ENCODE results near the gene ZFTA.

ZFTA gene

GRCh38 chr11:63756919-63757761 is 11.4 kb downstream of the ZFTA start:
- in situ Hi-C loops (cut with MboI; ENCODE audit: low sequenced_read_pairs), result no loop called here

GRCh38 chr11:63749624-63750023 is 19.0 kb downstream of the ZFTA start:
- in situ Hi-C loops (cut with MboI; ENCODE audit: low sequenced_read_pairs), result no loop called here

- in situ Hi-C loops (cut with MboI; ENCODE audit: low sequenced_read_pairs), result no loop called here
Measured at GRCh38 chr11:63747011-63747410, 21.6 kb downstream of the ZFTA start.

DNA sequence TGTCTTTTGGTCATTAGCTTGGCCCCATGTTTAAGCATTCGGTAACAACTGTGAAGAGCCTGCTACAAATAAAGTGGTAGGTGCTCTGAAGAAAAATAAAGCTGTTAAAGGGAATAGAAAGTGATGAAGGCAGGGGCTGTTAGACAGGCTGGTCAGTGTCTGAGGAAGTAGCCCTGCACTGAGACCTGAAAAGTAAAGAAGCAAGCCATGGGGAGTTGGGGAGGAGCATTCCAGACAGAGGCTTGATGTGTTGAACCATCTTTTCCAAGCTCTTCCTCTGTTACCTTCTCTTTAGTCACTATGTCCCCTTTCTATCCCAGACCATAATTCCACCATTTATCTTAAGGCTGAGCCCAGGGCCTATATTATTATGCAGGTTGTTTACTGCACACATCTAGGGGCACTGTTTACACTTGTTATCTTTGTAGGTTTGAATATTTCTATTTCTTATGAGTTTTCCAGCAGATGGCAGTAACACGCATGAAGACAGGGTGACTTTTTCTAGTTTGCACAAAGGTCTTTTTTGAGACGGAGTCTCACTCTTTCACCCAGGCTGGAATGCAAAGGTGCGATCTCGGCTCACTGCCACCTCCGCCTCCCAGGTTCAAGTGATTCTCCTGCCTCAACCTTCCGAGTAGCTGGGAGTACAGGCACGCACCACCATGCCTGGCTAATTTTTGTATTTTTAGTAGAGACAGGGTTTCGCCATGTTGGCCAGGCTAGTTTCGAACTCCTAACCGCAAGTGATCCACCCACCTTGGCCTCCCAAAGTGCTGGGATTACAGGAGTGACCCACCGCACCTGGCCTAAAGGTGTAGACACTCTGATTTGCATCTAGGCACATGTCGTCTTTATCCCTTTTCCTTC is 23.0 kb downstream of the ZFTA start:
- in situ Hi-C loops (cut with MboI; ENCODE audit: low sequenced_read_pairs), result no loop called here

DNA sequence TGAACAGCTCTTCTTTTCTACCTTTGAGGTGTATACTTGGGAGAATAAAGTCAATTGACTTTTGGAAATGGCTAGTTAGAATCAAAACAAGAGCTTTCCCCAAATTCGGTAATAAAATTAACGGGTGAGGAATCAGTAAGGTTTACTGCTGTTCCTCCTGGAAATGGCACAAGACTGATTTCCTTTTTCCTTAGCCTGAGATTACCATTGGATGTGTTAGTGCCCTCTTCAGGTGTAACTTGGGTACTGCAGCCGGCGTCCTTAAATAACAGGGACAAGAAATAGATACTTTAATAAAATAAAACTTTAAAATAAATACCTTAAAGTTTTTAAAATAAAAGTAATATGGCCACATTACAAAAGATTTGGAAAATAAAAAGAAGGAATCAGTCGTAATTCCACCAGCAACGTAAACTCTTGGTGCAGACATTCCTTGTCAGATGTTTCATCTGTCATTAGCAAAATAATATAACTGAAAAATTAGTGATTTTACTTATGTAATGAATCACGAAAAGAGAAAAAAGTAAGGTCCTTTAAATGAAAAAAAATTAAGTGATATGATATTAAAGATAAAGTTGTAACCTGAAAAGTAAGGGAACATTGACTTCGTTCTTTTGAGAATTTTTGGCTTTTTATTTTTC is 29.7 kb downstream of the ZFTA start:
- in situ Hi-C loops (cut with MboI; ENCODE audit: low sequenced_read_pairs), result no loop called here

DNA sequence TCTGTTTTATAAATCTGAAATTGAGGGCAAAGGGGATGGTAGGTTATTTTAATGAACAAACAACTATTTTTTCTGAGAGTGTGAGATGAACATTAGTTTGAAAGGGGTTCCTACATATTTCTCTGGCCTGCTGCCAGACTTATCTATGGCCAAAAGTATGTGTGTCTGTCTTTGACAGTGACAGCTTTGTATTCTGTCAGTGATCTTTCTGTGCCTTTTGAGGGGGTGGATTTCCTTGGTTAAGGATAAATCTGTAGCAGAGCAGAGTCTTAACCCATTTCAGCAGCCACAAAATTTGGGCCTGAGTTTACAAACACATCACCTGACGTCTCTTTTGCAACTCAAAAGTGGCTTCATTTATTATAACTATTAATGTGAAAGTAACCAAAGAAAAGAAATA is 30.9 kb downstream of the ZFTA start:
- in situ Hi-C loops (cut with MboI; ENCODE audit: low sequenced_read_pairs), result no loop called here

DNA sequence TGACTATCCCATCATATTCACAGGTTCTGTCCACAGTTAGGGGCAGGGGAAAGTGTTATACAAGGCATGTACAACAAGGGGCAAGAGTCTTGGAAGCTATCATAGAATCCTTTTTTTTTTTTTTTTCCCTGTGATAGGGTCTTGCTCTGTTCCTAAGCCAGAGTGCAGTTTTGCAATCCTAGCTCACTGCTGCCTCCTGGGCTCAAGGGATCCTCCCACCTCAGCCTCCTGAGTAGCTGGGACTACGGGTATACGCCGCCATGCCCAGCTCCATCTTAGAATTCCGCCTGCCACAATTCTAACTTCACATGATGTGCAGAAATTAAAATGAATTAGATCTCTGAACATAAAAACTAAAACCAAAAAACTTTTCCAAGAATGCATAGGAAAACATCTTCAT is 31.7 kb downstream of the ZFTA start:
- in situ Hi-C loops (cut with MboI; ENCODE audit: low sequenced_read_pairs), result no loop called here

DNA sequence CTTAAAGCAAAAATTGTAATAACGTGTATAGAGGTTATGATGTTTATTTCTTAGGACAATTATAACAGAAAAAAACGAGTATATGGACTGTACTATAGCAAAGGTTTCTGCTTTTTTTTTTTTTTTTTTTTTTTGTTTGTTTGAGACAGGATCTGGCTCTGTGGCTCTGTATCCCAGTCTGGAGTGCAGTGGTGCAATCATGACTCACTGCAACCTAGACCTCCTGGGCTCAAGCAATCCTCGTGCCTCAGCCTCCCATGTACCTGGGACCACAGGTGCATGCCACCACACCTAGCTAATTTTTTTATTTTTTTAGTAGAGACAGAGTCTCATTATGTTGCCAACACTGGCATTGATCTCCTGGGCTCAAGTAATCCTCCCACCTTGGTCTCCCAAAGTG is 39.2 kb downstream of the ZFTA start:
- in situ Hi-C loops (cut with MboI; ENCODE audit: low sequenced_read_pairs), result no loop called here

DNA sequence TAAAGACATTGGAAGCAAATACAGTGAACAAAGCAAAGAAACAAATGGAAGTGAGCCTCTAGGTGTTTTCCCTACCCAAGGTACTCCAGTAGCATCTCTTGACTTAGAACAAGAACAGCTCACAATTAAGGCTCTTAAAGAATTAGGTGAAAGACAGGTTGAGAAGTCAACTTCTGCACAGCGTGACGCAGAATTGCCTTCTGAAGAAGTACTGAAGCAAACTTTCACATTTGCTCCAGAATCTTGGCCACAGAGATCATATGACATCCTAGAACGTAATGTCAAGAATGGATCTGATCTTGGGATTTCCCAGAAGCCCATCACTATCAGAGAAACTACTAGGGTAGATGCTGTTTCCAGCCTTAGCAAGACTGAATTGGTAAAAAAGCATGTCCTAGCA is 48.0 kb downstream of the ZFTA start:
- in situ Hi-C loops (cut with MboI; ENCODE audit: low sequenced_read_pairs), result no loop called here

GRCh38 chr11:63719987-63720386 is 48.6 kb downstream of the ZFTA start:
- in situ Hi-C loops (cut with MboI; ENCODE audit: low sequenced_read_pairs), result no loop called here

- in situ Hi-C loops (cut with MboI; ENCODE audit: low sequenced_read_pairs), result no loop called here
Measured at GRCh38 chr11:63719001-63719400, 49.6 kb downstream of the ZFTA start.

Data from HL-60/S4 treated with retinoic acid at 250 ng/mL for 4 days and 3 days (cell line).